GM06990 (cell line): ENCODE data around the gene KCND2.

Source experiments
- DNase-seq: peaks from one replicate; pipeline ENCODE4 v3.0.0-alpha.2; 2011; ENCODE audit not compliant: insufficient read length; ENCODE audit errors: extremely low read depth
- H3K27me3 ChIP-seq: replicated peaks from 2 replicates; pipeline ENCODE4 v1.6.0; 2011; ENCODE audit warnings: low read length; ENCODE audit not compliant: control insufficient read depth, insufficient read depth
- H3K36me3 ChIP-seq: 2 replicates; pipeline ENCODE4 v1.5.1; 2011; ENCODE audit warnings: low read length; ENCODE audit not compliant: control insufficient read depth, insufficient read depth
- H3K4me3 ChIP-seq: replicated peaks from 2 replicates; pipeline ENCODE4 v1.5.1; 2011; ENCODE audit warnings: low read depth, mild to moderate bottlenecking, control low read depth, low read length
- TF ChIP-seq, protein P1 (sequence below): IDR thresholded peaks from 2 replicates; pipeline ENCODE4 v1.5.1; 2011; ENCODE audit warnings: low read length, control low read depth, mild to moderate bottlenecking, inconsistent platforms; ENCODE audit not compliant: insufficient read depth, poor library complexity, severe bottlenecking

KCND2 gene

DNA sequence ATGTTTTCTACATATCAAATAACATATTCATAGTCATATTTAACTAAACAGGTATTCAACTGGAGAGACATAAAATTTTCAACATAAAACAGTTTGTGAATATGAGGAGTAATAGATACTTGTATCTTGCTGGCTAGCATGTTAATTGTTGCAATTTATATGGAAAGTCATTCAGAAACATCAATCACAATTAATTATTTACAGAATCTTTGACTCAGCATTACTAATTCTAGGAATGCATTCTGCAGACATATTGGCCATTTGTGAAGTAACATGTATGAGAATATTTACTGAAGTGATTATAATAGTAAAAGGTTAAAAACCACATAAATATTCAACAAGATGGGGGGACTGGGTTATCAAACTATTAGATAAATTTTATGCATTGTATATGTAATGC lies 381.3 kb downstream of the KCND2 start:
- no peaks in the 10 kb centered on the region for H3K27me3 ChIP-seq
- no peak for DNase-seq
- H3K36me3 ChIP-seq = no peaks in the 10 kb centered on the region
- H3K4me3 ChIP-seq = no peak overlapping the region
- TF ChIP-seq, protein P1, sequence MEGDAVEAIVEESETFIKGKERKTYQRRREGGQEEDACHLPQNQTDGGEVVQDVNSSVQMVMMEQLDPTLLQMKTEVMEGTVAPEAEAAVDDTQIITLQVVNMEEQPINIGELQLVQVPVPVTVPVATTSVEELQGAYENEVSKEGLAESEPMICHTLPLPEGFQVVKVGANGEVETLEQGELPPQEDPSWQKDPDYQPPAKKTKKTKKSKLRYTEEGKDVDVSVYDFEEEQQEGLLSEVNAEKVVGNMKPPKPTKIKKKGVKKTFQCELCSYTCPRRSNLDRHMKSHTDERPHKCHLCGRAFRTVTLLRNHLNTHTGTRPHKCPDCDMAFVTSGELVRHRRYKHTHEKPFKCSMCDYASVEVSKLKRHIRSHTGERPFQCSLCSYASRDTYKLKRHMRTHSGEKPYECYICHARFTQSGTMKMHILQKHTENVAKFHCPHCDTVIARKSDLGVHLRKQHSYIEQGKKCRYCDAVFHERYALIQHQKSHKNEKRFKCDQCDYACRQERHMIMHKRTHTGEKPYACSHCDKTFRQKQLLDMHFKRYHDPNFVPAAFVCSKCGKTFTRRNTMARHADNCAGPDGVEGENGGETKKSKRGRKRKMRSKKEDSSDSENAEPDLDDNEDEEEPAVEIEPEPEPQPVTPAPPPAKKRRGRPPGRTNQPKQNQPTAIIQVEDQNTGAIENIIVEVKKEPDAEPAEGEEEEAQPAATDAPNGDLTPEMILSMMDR = no peak

DNA sequence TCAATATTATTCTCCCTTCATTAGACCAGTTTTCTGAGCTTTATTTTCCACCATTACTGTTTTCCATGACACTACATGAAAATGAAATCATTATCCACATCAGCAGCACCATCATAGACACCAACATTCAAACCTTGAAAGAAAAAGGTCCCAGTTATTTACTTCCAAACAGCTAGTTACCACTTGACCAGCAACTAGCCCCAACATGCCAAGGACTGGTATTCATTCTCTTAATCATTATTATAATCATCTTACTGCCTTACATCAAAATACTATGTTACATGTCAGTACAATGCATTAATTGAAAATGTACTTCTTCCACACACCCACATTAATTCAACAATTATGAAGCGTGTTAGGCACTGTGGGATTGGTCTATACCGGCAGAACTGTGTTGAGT lies 385.5 kb downstream of the KCND2 start:
- Histone ChIP-seq H3K4me3 (no peak overlapping the region), H3K27me3 (no peaks in the 10 kb centered on the region), H3K36me3 (no peaks in the 10 kb centered on the region)
- no peak for DNase-seq
- TF ChIP-seq, protein P1 = no peak

DNA sequence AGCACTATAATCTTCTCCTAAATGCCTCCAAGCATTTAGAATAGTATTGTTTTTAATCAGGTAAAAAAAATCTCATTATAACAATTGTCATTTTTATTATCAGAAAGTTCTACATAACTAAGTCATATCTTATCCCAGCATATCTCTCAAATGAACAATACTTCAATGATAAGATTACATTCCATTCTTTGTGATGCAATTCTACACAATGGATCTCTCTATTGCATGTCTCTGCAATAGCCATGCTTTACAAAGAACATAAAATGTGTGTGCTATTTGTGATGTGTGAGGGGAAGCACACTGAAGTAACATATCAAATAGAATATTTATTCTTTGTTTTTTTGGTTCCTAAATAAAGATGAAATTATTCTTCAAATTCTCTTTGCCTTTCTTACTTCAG lies 389.3 kb downstream of the KCND2 start:
- TF ChIP-seq, protein P1 = no peak
- Histone ChIP-seq H3K36me3 (no peaks in the 10 kb centered on the region), H3K27me3 (no peaks in the 10 kb centered on the region), H3K4me3 (no peak overlapping the region)
- DNase-seq = no peak

DNA sequence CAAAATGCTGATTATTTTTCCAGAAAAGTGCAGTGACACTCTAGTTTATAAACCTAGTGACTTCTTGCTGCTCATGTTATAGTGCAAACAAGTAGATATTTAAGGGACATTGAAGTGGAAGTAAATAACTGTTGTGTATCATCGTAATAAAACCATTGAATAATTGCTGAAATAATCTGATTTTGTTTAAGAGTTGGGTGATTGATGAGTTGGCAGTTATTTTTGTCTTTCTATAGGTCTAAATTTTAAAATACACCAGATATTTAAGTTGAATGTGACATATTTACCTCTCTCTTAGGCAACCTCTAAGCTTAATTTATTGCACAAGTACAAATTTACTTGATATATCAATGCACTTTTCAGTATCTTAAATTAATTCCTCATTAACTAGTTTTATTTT lies 392.1 kb downstream of the KCND2 start:
- Histone ChIP-seq H3K27me3 (no peaks in the 10 kb centered on the region), H3K36me3 (no peaks in the 10 kb centered on the region), H3K4me3 (no peak overlapping the region)
- TF ChIP-seq, protein P1 = no peak
- DNase-seq = no peak

DNA sequence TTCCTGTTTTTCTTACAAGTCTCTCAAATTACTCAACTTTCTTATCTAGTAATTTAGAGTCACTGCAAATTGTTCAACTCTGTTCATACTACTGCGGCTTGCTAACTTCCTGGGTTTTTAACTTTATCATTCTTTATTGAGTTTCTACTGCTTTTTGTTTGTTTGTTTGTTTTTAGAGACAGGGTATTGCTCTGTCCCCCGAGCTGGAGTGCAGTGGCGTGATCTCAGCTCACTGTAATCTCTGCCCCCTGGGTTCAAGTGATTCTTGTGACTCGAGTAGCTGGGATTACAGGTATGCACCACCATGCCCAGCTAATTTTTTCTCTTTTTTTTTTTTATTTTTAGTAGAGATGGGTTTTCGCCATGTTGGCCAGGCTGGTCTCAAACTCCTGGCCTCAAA lies 402.1 kb downstream of the KCND2 start:
- DNase-seq = no peak
- Histone ChIP-seq H3K27me3 (no peaks in the 10 kb centered on the region), H3K36me3 (no peaks in the 10 kb centered on the region), H3K4me3 (no peak overlapping the region)
- TF ChIP-seq, protein P1 = no peak

DNA sequence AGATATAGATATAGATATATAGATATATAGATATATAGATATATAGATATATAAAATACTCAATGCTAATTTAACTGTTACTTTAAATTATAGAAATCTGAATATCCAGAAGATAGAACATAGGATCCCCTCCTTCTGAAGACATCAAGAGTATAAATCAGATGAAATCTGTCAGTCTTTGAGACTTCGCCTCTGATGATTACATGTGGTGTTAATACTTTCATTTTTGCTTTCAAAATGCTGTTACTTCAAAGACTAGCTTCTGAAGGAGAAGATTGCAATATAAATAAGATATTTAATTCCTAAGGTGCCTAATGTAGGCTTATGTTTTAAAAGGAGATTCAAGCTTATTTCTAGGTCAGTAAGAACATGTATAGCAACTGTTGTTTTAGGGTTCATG lies 404.6 kb downstream of the KCND2 start:
- no peak for DNase-seq
- H3K36me3 ChIP-seq = no peaks in the 10 kb centered on the region
- H3K4me3 ChIP-seq = no peak overlapping the region
- no peaks in the 10 kb centered on the region for H3K27me3 ChIP-seq
- TF ChIP-seq, protein P1 = no peak
